ENCODE results near the gene TMEM92. TPM values are rescaled to one million over a fixed set of nuclear protein-coding genes. Genes with fewer than 3 reads are reported as not detected.

TMEM92 gene
- total RNA-seq, 5 donors from 2014 or later (not counting 1 experiment from before 2014, with no cell fraction given), result not detected

DNA sequence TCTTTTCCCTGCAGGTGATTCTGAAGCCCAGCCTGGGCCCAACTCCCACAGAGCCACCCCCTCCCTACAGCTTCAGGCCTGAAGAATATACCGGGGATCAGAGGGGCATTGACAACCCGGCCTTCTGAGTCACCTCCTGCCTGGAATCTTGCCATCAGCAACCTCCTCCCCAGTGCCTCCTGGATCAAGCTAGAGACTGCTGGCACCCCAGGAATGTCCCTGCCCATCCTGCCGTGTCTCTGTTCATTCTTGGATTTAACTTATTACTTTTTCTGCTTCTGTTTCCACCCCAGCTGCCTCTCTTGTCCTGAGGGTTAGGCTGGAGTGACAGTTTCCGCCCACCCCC is 4.9 kb downstream of the TMEM92 start:
- Mint-ChIP-seq H3K27ac (no peak overlapping the region), H3K4me3 (no peak overlapping the region), H3K9me3 (no peaks in the 10 kb centered on the region), H3K4me1 (peaks cover 0 to 2% (median 1%) of the 10 kb centered on the region in 3 donors), H3K27me3 (peaks cover 52 to 70% of the 10 kb centered on the region in 2 donors), H3K36me3 (no peaks in the 10 kb centered on the region)
- DNase-seq (no peak), ATAC-seq (replicated peaks in 1 of 4) (no peak)
- Histone ChIP-seq H3K4me3 (ENCODE audit: control insufficient read depth in 1 of 2, extremely low read depth in 1 of 2, low read length in 1 of 2) (no peak overlapping the region), H3K4me1 (ENCODE audit: control insufficient read depth in 1 of 2, extremely low read depth in 1 of 2, insufficient read depth in 2 of 2, low read length in 2 of 2) (peaks cover 0 to 4% of the 10 kb centered on the region in 2 experiments), H3K27ac (ENCODE audit: low read length) (no peak overlapping the region), H3K27me3 (replicated peaks in 1 of 2; ENCODE audit: control insufficient read depth in 2 of 2, extremely low read depth in 1 of 2, insufficient read depth in 2 of 2, low read length in 1 of 2) (peaks cover 0 to 81% of the 10 kb centered on the region in 2 experiments), H3K36me3 (ENCODE audit: control insufficient read depth in 2 of 2, extremely low read depth in 1 of 2, insufficient read depth in 1 of 2, low read length in 1 of 2) (no peaks in the 10 kb centered on the region), H3K9me3 (no peaks in the 10 kb centered on the region)
- 100% methylated on average over 1 of the region's 4 CpGs for WGBS (ENCODE audit: insufficient coverage)
- POLR2A ChIA-PET, result no interaction called here
- CTCF ChIA-PET, result interaction anchor here in 1 of 2 donors (0.6 kb wide), 1 partner anchor 246 kb away, joined by 6 read pairs; no protein-coding TSS in a partner anchor

DNA sequence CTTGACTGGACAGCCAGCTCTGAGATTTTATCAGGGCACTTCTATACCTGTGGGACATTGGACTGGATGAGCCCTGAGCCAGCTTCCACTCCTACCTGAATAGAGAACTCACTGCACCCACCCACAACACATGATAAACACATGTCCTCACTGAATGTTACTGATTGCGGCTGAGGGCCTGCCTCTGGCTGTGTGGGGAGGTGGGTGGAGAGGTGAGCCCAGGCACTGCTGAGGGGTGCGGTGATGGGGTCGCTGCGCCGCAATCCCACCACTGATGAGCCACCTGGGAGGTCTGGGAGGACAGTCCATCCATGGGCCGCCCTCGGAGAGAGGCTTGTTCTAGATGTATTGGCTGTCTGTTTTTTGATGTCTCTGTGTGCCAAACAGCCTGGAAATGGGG is 5.4 kb downstream of the TMEM92 start:
- H3K27ac Mint-ChIP-seq, result no peak overlapping the region

DNA sequence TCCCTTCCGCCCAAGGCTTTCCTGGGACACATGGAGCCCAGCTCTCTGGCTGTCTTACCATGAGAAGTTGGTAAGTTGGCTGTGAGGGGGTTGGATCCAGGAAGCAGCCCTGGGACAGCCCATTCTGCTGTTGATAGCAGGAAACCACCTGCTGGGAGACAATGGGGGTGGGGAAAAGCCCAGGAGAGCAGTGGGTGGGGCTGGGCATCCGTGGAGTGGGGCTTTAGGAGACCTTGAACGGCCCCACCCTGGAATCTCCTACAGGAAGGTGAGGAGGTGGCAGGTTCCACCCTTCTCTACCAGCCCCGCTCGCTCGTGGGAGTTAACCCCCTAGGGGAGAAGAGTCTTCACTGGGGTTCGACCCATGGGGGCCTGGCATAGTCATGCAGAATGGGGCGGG is 5.8 kb downstream of the TMEM92 start:
- no peak for DNase-seq
- H3K27ac Mint-ChIP-seq, result no peak overlapping the region

More for the DNA sequence above, 5.4 kb downstream of the TMEM92 start:
- DNase-seq (no peak), ATAC-seq (replicated peaks in 1 of 4) (no peak)
- H3K36me3 ChIP-seq (ENCODE audit: control insufficient read depth in 2 of 2, extremely low read depth in 1 of 2, insufficient read depth in 1 of 2, low read length in 1 of 2), result no peaks in the 10 kb centered on the region
- H3K27me3 ChIP-seq (replicated peaks in 1 of 2; ENCODE audit: control insufficient read depth in 2 of 2, extremely low read depth in 1 of 2, insufficient read depth in 2 of 2, low read length in 1 of 2), result peaks cover 0 to 79% of the 10 kb centered on the region in 2 experiments
- peaks cover 53 to 70% of the 10 kb centered on the region in 2 donors for H3K27me3 Mint-ChIP-seq
- no peak overlapping the region for H3K4me3 ChIP-seq (ENCODE audit: control insufficient read depth in 1 of 2, extremely low read depth in 1 of 2, low read length in 1 of 2)
- H3K9me3 Mint-ChIP-seq, result no peaks in the 10 kb centered on the region
- no peaks in the 10 kb centered on the region for H3K9me3 ChIP-seq
- peaks cover 0 to under 1% (median 0%) of the 10 kb centered on the region in 3 donors for H3K4me1 Mint-ChIP-seq
- no peaks in the 10 kb centered on the region for H3K4me1 ChIP-seq (ENCODE audit: control insufficient read depth in 1 of 2, extremely low read depth in 1 of 2, insufficient read depth in 2 of 2, low read length in 2 of 2)
- POLR2A ChIA-PET, result no interaction called here
- 93% methylated on average over 4 of the region's 7 CpGs for WGBS (ENCODE audit: insufficient coverage)
- CTCF ChIA-PET, result interaction anchor here in 1 of 2 donors (0.6 kb wide), 1 partner anchor 246 kb away, joined by 6 read pairs; no protein-coding TSS in a partner anchor
- no peak overlapping the region for H3K4me3 Mint-ChIP-seq
- no peak overlapping the region for H3K27ac ChIP-seq (ENCODE audit: low read length)
- H3K36me3 Mint-ChIP-seq, result no peaks in the 10 kb centered on the region

DNA sequence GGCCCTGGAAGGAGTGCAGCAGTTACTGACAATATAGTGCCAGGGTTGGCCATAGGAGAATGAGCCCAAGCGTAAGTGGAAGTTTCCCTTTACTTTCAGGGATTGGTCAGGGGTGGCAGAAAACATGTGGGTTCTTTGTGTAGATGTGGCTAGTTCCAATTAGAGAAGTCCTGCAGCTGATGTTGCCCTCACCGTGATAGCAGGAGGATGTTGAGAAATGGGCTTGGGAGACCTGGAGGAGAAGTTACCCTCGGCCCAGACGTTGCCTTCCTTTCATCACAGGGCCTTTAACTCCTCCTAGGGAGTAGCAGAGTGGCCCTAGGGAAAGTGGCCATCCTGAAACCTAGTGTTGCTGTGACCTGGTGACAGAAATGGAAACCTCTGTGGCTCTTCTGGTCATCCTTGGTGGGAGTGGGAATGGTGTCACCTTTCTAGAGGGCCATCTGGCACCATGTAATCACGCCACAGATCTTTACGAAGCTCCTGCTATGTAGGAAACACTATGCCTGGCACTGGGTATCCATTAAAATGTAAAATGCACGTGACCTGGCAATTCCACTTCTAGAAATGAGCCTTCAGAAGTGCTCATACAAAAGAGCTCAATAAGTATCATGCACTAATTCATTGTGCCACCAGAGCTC is 6.7 kb downstream of the TMEM92 start:
- ChIA-PET CTCF (interaction anchor here in 1 of 2 donors (0.5 kb wide), 1 partner anchor 419 kb away, joined by 5 read pairs; no protein-coding TSS in a partner anchor), POLR2A (no interaction called here)
- Histone ChIP-seq H3K27me3 (replicated peaks in 1 of 2; ENCODE audit: control insufficient read depth in 2 of 2, extremely low read depth in 1 of 2, insufficient read depth in 2 of 2, low read length in 1 of 2) (peaks cover 0 to 66% of the 10 kb centered on the region in 2 experiments), H3K27ac (ENCODE audit: low read length) (no peak overlapping the region), H3K9me3 (no peaks in the 10 kb centered on the region), H3K4me3 (ENCODE audit: control insufficient read depth in 1 of 2, extremely low read depth in 1 of 2, low read length in 1 of 2) (no peak overlapping the region), H3K4me1 (ENCODE audit: control insufficient read depth in 1 of 2, extremely low read depth in 1 of 2, insufficient read depth in 2 of 2, low read length in 2 of 2) (no peaks in the 10 kb centered on the region), H3K36me3 (ENCODE audit: control insufficient read depth in 2 of 2, extremely low read depth in 1 of 2, insufficient read depth in 1 of 2, low read length in 1 of 2) (no peaks in the 10 kb centered on the region)
- H3K27ac Mint-ChIP-seq, result no peak overlapping the region
- H3K4me1 Mint-ChIP-seq, result no peaks in the 10 kb centered on the region
- H3K9me3 Mint-ChIP-seq, result no peaks in the 10 kb centered on the region
- WGBS (ENCODE audit: insufficient coverage), result 83% methylated on average over 2 of the region's 7 CpGs
- DNase-seq (no peak), ATAC-seq (replicated peaks in 1 of 4) (no peak)
- H3K36me3 Mint-ChIP-seq, result no peaks in the 10 kb centered on the region
- no peak overlapping the region for H3K4me3 Mint-ChIP-seq
- H3K27me3 Mint-ChIP-seq, result peaks cover 46 to 62% of the 10 kb centered on the region in 2 donors

More for the DNA sequence above, 5.8 kb downstream of the TMEM92 start:
- POLR2A ChIA-PET, result no interaction called here
- no peaks in the 10 kb centered on the region for H3K9me3 ChIP-seq
- no peak overlapping the region for H3K27ac ChIP-seq (ENCODE audit: low read length)
- H3K27me3 Mint-ChIP-seq, result peaks cover 50 to 66% of the 10 kb centered on the region in 2 donors
- no peak for ATAC-seq (replicated peaks in 1 of 4)
- CTCF ChIA-PET, result no interaction called here
- H3K36me3 ChIP-seq (ENCODE audit: control insufficient read depth in 2 of 2, extremely low read depth in 1 of 2, insufficient read depth in 1 of 2, low read length in 1 of 2), result no peaks in the 10 kb centered on the region
- peaks cover 0 to 75% of the 10 kb centered on the region in 2 experiments for H3K27me3 ChIP-seq (replicated peaks in 1 of 2; ENCODE audit: control insufficient read depth in 2 of 2, extremely low read depth in 1 of 2, insufficient read depth in 2 of 2, low read length in 1 of 2)
- H3K4me3 Mint-ChIP-seq, result no peak overlapping the region
- no peaks in the 10 kb centered on the region for H3K4me1 ChIP-seq (ENCODE audit: control insufficient read depth in 1 of 2, extremely low read depth in 1 of 2, insufficient read depth in 2 of 2, low read length in 2 of 2)
- WGBS (ENCODE audit: insufficient coverage), result 63% methylated on average over 3 of the region's 8 CpGs
- no peaks in the 10 kb centered on the region for H3K4me1 Mint-ChIP-seq
- H3K9me3 Mint-ChIP-seq, result no peaks in the 10 kb centered on the region
- H3K36me3 Mint-ChIP-seq, result no peaks in the 10 kb centered on the region
- no peak overlapping the region for H3K4me3 ChIP-seq (ENCODE audit: control insufficient read depth in 1 of 2, extremely low read depth in 1 of 2, low read length in 1 of 2)

DNA sequence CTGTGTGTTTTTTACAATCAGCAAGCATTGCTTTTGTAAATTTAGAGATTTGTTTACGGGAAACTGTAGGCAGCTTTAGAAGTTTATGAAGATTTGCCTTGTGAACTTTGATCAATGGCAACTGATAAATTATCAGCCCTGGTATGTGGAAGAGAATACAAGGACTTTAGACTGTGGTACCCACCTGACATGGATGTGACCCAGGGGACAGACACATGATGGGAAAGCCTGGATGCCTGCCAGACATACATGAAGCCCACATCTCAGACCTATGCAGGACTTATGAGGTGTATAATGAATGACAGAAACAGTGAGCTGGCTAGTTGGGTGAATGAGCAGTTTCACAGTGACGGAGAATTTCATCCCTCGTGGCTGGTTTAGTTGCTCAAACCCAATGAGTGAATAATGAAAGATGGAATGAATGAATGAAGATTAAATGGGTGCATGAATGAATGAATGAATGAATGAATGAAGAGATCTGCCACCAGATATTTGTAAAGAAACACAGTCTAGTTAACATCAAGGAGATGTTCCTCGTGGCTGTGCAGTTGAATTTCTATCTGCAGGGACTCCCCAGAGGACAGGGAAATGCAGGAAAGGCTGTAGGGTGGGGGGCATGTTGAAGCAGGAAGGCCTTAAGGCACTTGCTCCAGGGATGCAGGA is 7.6 kb downstream of the TMEM92 start:
- Mint-ChIP-seq H3K27ac (no peak overlapping the region), H3K9me3 (no peaks in the 10 kb centered on the region), H3K27me3 (peaks cover 42 to 62% of the 10 kb centered on the region in 2 donors), H3K4me1 (no peaks in the 10 kb centered on the region), H3K4me3 (no peak overlapping the region), H3K36me3 (no peaks in the 10 kb centered on the region)
- DNase-seq (no peak), ATAC-seq (replicated peaks in 1 of 4) (no peak)
- peaks cover 0 to 61% of the 10 kb centered on the region in 2 experiments for H3K27me3 ChIP-seq (replicated peaks in 1 of 2; ENCODE audit: control insufficient read depth in 2 of 2, extremely low read depth in 1 of 2, insufficient read depth in 2 of 2, low read length in 1 of 2)
- WGBS (ENCODE audit: insufficient coverage), result 70% methylated on average over 3 of the region's 4 CpGs
- POLR2A ChIA-PET, result no interaction called here
- no peak overlapping the region for H3K27ac ChIP-seq (ENCODE audit: low read length)
- H3K4me3 ChIP-seq (ENCODE audit: control insufficient read depth in 1 of 2, extremely low read depth in 1 of 2, low read length in 1 of 2), result no peak overlapping the region
- CTCF ChIA-PET, result no interaction called here
- no peaks in the 10 kb centered on the region for H3K36me3 ChIP-seq (ENCODE audit: control insufficient read depth in 2 of 2, extremely low read depth in 1 of 2, insufficient read depth in 1 of 2, low read length in 1 of 2)
- no peaks in the 10 kb centered on the region for H3K9me3 ChIP-seq
- H3K4me1 ChIP-seq (ENCODE audit: control insufficient read depth in 1 of 2, extremely low read depth in 1 of 2, insufficient read depth in 2 of 2, low read length in 2 of 2), result no peaks in the 10 kb centered on the region

DNA sequence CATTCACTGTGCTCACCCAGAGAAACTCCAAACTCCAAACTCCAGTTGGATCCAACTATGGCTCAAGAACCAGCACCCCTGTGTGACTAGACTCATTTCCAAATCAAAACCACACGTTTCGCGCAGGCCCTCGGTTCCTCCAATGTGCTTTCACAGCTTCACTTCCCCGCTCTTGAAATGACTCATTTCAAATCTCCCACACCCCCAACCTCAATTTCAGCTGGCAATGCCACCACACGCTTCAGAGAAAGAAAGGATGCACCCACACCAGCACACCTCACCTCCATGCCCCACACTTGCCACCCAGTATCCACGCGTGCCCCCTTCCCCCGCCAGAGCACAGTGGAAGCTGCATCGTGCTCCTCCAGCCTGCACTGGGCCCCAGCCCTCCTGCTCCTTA is 9.0 kb downstream of the TMEM92 start:
- peaks cover 37 to 51% of the 10 kb centered on the region in 2 donors for H3K27me3 Mint-ChIP-seq
- no peak overlapping the region for H3K4me3 Mint-ChIP-seq

More for the DNA sequence above, 9.0 kb downstream of the TMEM92 start:
- Mint-ChIP-seq H3K4me1 (no peaks in the 10 kb centered on the region), H3K27ac (no peak overlapping the region), H3K9me3 (no peaks in the 10 kb centered on the region), H3K36me3 (no peaks in the 10 kb centered on the region)
- Histone ChIP-seq H3K27me3 (replicated peaks in 1 of 2; ENCODE audit: control insufficient read depth in 2 of 2, extremely low read depth in 1 of 2, insufficient read depth in 2 of 2, low read length in 1 of 2) (peaks cover 0 to 55% of the 10 kb centered on the region in 2 experiments), H3K9me3 (no peaks in the 10 kb centered on the region), H3K27ac (ENCODE audit: low read length) (no peak overlapping the region), H3K4me3 (ENCODE audit: control insufficient read depth in 1 of 2, extremely low read depth in 1 of 2, low read length in 1 of 2) (no peak overlapping the region), H3K36me3 (ENCODE audit: control insufficient read depth in 2 of 2, extremely low read depth in 1 of 2, insufficient read depth in 1 of 2, low read length in 1 of 2) (no peaks in the 10 kb centered on the region), H3K4me1 (ENCODE audit: control insufficient read depth in 1 of 2, extremely low read depth in 1 of 2, insufficient read depth in 2 of 2, low read length in 2 of 2) (no peaks in the 10 kb centered on the region)
- CTCF ChIA-PET, result interaction anchor here in 1 of 2 donors (0.6 to 0.9 kb wide), 2 partner anchors 10 to 83 kb away, joined by 3 to 4 read pairs; no protein-coding TSS in a partner anchor
- no peak for DNase-seq
- 23% methylated on average over 10 of the region's 10 CpGs for WGBS (ENCODE audit: insufficient coverage)
- POLR2A ChIA-PET, result no interaction called here
- no peak for ATAC-seq (replicated peaks in 1 of 4)
